HCT116 (cell line): ENCODE measurements around the gene LCLAT1. TPM values are rescaled to one million over a fixed set of nuclear protein-coding genes. Genes with fewer than 3 reads are reported as not detected.

Source experiments
- ATAC-seq: fragments of 200-7000 bp; cut with Tn5 transposase; 2 replicates; pipeline ENCODE4 v1.9.1; 2020; ENCODE audit warnings: mild to moderate bottlenecking, moderate library complexity
- BruUV-seq: library from RNA; stranded (reverse); fragments of 400-500 nt; replicated peaks from 2 replicates; lab custom pipeline; 2021; lab: Mats Ljungman, UMichigan
- CTCF ChIA-PET: fragments of 300-600 bp; sonication (Branson Sonifier 250); formaldehyde crosslinking; loops from one replicate; lab custom pipeline; 2021; ENCODE audit warnings: antibody characterized with exemption; lab: Charles Lee
- POLR2A ChIA-PET: fragments of 300-600, 350-600 bp; sonication (Branson Sonifier 250); formaldehyde crosslinking; loops from one replicate; lab custom pipeline; 2021; ENCODE audit warnings: antibody characterized with exemption; lab: Charles Lee
- RAD21 ChIA-PET, 2 experiments: fragments of 300-600 bp; sonication (Branson Sonifier 250); formaldehyde crosslinking; loops; one replicate each; lab custom pipeline; 2023; ENCODE audit warnings: low total read pairs in 2 of 2; ENCODE audit not compliant: uncharacterized antibody in 2 of 2, unreplicated experiment in 2 of 2, low non-redundant PET in 1 of 2; lab: Charles Lee
- DNase-seq: peaks from one replicate; pipeline ENCODE4 v3.0.0-alpha.2; 2010; ENCODE audit warnings: low read depth, low spot score
- H2AFZ ChIP-seq: fragments of 200-600 bp; shearing (Covaris generic), sonication (generic); 2 replicates; pipeline ENCODE4 v1.6.1; 2017; ENCODE audit warnings: low read depth, mixed run types, mixed read lengths, antibody characterized with exemption, low read length; ENCODE audit not compliant: poor library complexity, severe bottlenecking
- H3K27ac ChIP-seq: 2 replicates; pipeline ENCODE4 v1.5.1; 2012; ENCODE audit warnings: low read depth, low read length
- H3K27me3 ChIP-seq: fragments of 200-600 bp; sonication (generic); 2 replicates; pipeline ENCODE4 v1.6.1; 2016; ENCODE audit warnings: mixed run types, low read length, mixed read lengths; ENCODE audit not compliant: insufficient read depth
- H3K36me3 ChIP-seq, 2 experiments: fragments of 200-500 bp in 1 of 2; fragments of 200-600 bp in 1 of 2; sonication (Bioruptor generic) in 1 of 2; sonication (generic) in 1 of 2; 2 replicates each; pipeline versions ENCODE4 v1.5.1 to v1.6.1; 2014 to 2016; ENCODE audit warnings: low read length in 2 of 2, inconsistent platforms in 1 of 2, mixed read lengths in 1 of 2, mixed run types in 1 of 2; ENCODE audit not compliant: insufficient read depth in 2 of 2, control insufficient read depth in 1 of 2
- H3K4me1 ChIP-seq, 2 experiments: fragments of 200-600 bp in 1 of 2; sonication (generic) in 1 of 2; 2 replicates each; pipeline versions ENCODE4 v1.5.1 to v1.6.1; 2012 to 2017; ENCODE audit warnings: low read length in 2 of 2, inconsistent platforms in 1 of 2, mild to moderate bottlenecking in 1 of 2, mixed read lengths in 1 of 2, mixed run types in 1 of 2, moderate library complexity in 1 of 2; ENCODE audit not compliant: insufficient read depth in 2 of 2, control insufficient read depth in 1 of 2
- H3K4me2 ChIP-seq: fragments of 200-600 bp; sonication (generic); 2 replicates; pipeline ENCODE4 v1.6.1; 2017; ENCODE audit warnings: mixed run types, low read length, mixed read lengths
- H3K4me3 ChIP-seq, 2 experiments: fragments of 200-600 bp in 1 of 2; sonication (generic) in 1 of 2; replicated peaks in 1 of 2; 2 replicates each; pipeline ENCODE4 v1.5.1; 2011 to 2016; ENCODE audit warnings: low read length in 2 of 2, control low read depth in 1 of 2, low read depth in 1 of 2, mild to moderate bottlenecking in 1 of 2, mixed read lengths in 1 of 2, mixed run types in 1 of 2
- H3K79me2 ChIP-seq: fragments of 200-600 bp; sonication (generic); 2 replicates; pipeline ENCODE4 v1.6.1; 2017; ENCODE audit warnings: mild to moderate bottlenecking, mixed run types, low read length, moderate library complexity, mixed read lengths; ENCODE audit not compliant: insufficient read depth
- H3K9ac ChIP-seq: fragments of 200-600 bp; sonication (generic); 2 replicates; pipeline ENCODE4 v1.6.1; 2016; ENCODE audit warnings: low read length, mixed read lengths
- H3K9me2 ChIP-seq: fragments of 200-600 bp; sonication (generic), shearing (Covaris generic); 2 replicates; pipeline ENCODE4 v1.6.1; 2017; ENCODE audit warnings: mixed run types, mild to moderate bottlenecking, moderate library complexity; ENCODE audit not compliant: insufficient read depth
- H3K9me3 ChIP-seq, 2 experiments: fragments of 200-500 bp in 1 of 2; fragments of 200-600 bp in 1 of 2; sonication (Bioruptor generic) in 1 of 2; sonication (generic) in 1 of 2; 2 replicates each; pipeline ENCODE4 v1.6.1; 2014 to 2017; ENCODE audit warnings: low read length in 2 of 2, mixed read lengths in 2 of 2, inconsistent platforms in 1 of 2, low read depth in 1 of 2, mild to moderate bottlenecking in 1 of 2, mixed run types in 1 of 2, moderate library complexity in 1 of 2; ENCODE audit not compliant: control insufficient read depth in 1 of 2, insufficient read depth in 1 of 2
- H4K20me1 ChIP-seq: fragments of 200-600 bp; sonication (generic), shearing (Covaris generic); 2 replicates; pipeline ENCODE4 v1.6.1; 2017; ENCODE audit warnings: mixed run types, mild to moderate bottlenecking, moderate library complexity; ENCODE audit not compliant: insufficient read depth
- ELF1 ChIP-seq: IDR thresholded peaks from 2 replicates; pipeline ENCODE4 v1.6.1; 2012; ENCODE audit warnings: low read depth, borderline replicate concordance
- EZH2phosphoT487 ChIP-seq: fragments of 200-600 bp; IDR thresholded peaks from 2 replicates; pipeline ENCODE4 v1.6.1; 2018; ENCODE audit warnings: antibody characterized with exemption, borderline replicate concordance
- JUND ChIP-seq: IDR thresholded peaks from 2 replicates; pipeline ENCODE4 v1.6.1; 2012
- POLR2AphosphoS5 ChIP-seq: IDR thresholded peaks from 2 replicates; pipeline ENCODE4 v1.6.1; 2011; ENCODE audit warnings: mild to moderate bottlenecking, low read depth, low read length, moderate library complexity
- intact Hi-C: fragments of 100-400 bp; cut with micrococcal nuclease; formaldehyde crosslinking; loops from 2 replicates; pipeline ENCODE4 v1.10.0; 2022
- total RNA-seq: library from RNA; stranded (reverse); gene quantifications from one replicate; pipeline ENCODE4 v1.2.1, GENCODE V29; 2021; ENCODE audit not compliant: unreplicated experiment
- TF ChIP-seq, protein P1 (sequence below): IDR thresholded peaks from 2 replicates; pipeline ENCODE4 v1.6.1; 2011; ENCODE audit warnings: mild to moderate bottlenecking, low read length, moderate library complexity; ENCODE audit not compliant: insufficient replicate concordance; ENCODE audit errors: extremely low read depth
- TF ChIP-seq, protein P2 (sequence below): IDR thresholded peaks from 2 replicates; pipeline ENCODE4 v1.6.1; 2012

LCLAT1 gene
- total RNA-seq, 1 experiment from 2014 or later: 36.2 TPM

DNA sequence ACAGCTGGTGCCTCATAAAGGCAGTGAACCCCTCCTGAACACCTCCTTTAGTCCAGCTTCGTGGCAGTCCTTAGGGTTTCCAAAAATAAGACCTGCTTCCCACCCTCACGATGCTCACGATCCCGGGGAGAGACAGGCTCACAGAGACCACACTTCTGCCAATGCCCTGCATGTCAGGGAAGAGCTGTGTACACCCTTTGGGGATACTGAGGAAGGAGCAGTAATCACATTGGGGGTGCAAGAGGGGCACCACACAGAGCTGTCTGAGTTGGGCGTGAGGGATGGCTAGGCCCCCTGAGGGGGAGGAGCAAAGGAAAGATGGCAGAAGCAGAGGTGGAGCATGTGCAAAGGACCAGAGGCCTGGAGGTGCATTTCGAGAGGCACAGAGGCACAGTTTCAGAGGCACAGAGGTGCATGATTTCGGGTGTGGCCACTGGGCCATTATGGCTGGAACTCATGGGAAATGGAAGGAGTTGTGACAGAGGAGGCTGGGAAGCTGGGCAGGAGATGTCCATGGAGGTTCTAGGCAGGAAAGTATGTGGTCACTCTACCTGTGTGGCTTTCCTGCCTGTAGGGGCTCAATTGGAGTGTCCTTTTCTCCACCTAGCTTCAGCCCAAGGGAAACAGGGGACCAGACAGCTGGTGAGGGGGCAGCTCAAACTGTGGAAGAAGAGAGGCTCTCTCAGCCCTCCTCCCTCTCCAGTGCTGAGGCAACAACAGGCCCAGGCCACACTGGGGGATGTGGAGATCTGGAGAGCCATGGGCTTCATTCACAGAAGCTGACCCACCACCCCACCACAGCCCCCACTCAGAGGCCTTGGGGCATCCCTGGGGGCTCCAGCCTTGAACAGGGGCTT is 244.3 kb downstream of the LCLAT1 start:
- Histone ChIP-seq H3K36me3 (no peaks in the 10 kb centered on the region), H4K20me1 (no peaks in the 10 kb centered on the region), H3K27me3 (no peaks in the 10 kb centered on the region), H3K4me1 (no peaks in the 10 kb centered on the region), H3K4me3 (no peak overlapping the region), H3K9ac (no peak overlapping the region), H3K9me2 (no peaks in the 10 kb centered on the region), H2AFZ (no peak overlapping the region), H3K4me2 (no peak overlapping the region), H3K9me3 (no peaks in the 10 kb centered on the region), H3K27ac (no peak overlapping the region), H3K79me2 (no peaks in the 10 kb centered on the region)
- CTCF ChIA-PET: no interaction called here
- DNase-seq: no peak
- TF ChIP-seq EZH2phosphoT487: no peak
- TF ChIP-seq, protein P1, sequence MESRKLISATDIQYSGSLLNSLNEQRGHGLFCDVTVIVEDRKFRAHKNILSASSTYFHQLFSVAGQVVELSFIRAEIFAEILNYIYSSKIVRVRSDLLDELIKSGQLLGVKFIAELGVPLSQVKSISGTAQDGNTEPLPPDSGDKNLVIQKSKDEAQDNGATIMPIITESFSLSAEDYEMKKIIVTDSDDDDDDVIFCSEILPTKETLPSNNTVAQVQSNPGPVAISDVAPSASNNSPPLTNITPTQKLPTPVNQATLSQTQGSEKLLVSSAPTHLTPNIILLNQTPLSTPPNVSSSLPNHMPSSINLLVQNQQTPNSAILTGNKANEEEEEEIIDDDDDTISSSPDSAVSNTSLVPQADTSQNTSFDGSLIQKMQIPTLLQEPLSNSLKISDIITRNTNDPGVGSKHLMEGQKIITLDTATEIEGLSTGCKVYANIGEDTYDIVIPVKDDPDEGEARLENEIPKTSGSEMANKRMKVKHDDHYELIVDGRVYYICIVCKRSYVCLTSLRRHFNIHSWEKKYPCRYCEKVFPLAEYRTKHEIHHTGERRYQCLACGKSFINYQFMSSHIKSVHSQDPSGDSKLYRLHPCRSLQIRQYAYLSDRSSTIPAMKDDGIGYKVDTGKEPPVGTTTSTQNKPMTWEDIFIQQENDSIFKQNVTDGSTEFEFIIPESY: no peak
- no peak for TF ChIP-seq ELF1
- TF ChIP-seq, protein P2, sequence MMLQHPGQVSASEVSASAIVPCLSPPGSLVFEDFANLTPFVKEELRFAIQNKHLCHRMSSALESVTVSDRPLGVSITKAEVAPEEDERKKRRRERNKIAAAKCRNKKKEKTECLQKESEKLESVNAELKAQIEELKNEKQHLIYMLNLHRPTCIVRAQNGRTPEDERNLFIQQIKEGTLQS: no peak
- TF ChIP-seq JUND: no peak
- TF ChIP-seq POLR2AphosphoS5: no peak
- RAD21 ChIA-PET: no interaction called here
- BruUV-seq: no TSS peak
- intact Hi-C loops: no loop called here
- no peak for ATAC-seq
- POLR2A ChIA-PET: no interaction called here
